Activated effector memory CD4-positive, alpha-beta T cell treated with anti-CD3 and anti-CD28 coated beads, Interleukin-2, amount 50 U/mL, for 16 hours (primary cell): ENCODE measurements around the gene ASTN2.

Experiments
- DNase-seq: peaks from one replicate; pipeline ENCODE4 v3.0.0-alpha.2; 2020

Gene ASTN2

DNA sequence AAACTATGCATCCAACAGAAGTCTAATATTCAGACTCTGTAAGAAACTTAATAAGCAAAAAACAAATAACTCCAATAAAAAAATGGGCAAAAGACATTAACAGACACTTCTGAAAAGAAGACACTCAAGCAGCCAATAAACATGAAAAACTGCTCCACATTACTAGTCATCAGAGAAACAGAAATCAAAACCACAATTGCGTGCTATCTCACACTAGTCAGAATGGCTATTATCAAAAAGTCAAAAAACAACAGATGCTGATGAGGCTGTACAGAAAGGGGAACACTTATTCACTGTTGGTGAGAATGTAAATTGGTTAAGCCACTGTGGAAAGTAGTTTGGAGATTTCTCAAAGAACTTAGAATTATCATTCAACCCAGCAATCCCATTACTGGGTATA is 829.0 kb downstream of the ASTN2 start:
- DNase-seq = no peak

DNA sequence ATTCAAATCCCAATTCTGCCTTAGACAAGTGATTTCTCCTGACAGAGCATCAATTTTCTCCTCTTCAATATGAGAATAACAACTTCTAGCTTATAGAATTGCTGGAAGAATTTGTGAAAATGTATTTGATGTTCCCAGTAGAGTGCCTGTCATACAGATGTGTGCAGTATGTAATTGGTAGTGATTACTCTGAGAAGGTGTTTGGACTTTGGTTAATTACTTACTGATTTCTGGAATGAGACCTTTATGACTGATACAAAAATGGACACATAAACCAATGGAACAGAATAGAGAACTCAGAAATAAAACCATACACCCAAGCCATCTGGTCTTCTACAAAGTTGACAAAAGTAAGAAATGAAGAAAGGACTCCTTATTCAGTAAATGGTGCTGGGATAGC is 829.7 kb downstream of the ASTN2 start:
- DNase-seq = no peak

DNA sequence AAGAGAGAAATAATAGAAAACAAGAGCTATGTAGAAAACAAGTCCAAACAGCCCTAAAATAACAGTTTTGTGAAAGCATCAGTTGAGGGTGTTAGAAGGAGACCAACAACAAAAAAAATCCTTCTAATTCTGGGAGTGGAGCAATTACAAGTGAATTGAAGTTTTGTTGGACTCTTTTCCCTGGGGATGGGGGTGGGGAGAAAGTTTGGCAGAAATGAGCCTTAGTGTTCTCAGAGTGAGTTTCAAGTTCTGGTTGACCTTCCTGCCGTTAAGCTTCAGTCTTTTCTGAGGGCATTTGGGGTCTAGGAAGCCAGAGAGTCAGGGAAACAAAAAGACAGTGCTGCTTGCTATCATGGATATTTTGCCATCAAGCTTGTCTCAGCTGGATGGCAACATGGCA is 834.0 kb downstream of the ASTN2 start:
- DNase-seq = no peak

DNA sequence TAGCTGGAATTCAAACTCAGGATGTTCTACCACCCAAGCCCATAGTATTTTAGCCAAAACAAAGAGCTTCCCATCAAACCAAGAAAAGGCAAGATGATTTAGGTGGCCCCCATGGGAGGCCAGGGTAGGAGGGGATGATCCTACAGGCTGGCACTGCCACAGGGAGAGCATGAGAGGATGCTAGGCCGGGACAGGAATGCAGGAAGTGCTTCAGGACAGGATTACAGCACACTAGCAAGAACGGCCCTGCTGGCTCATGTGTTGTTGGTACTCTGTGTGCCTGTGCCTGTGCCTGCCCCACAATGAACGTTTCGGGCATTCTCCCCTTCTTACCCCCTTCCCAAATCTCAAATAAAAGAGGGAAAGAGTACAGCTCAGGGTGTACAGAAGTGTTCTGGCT is 838.5 kb downstream of the ASTN2 start:
- no peak for DNase-seq

DNA sequence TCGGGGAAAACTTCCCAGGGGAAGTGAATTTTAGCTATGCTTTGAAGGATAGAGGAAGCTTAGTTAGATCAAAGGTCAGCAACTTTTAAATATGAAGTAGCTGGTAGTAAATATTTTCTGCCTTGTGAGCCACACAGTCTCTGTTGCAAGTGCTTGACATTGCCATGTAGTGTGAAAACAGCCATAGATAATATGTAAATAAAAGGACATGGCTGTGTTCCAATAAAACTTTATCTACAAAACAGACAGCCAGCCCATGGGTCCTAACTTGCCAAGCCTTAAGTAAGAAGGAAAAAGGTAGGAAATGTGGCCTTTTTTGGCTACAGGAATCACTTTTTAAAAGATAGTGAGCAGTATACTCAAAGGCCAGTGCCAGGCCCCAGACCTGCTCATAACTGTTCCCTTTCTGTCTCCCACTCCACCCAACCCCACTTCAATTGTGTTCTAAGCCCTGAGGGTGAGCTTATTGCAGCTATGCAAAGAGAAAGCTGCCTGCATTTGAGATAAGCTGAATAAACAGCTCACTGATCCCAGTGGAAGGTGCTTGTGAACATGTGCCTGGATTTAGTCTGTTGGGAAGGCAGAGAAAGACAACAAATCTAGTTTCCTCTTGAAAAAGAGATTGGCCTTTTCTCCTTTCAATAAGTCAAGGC is 840.7 kb downstream of the ASTN2 start:
- no peak for DNase-seq

DNA sequence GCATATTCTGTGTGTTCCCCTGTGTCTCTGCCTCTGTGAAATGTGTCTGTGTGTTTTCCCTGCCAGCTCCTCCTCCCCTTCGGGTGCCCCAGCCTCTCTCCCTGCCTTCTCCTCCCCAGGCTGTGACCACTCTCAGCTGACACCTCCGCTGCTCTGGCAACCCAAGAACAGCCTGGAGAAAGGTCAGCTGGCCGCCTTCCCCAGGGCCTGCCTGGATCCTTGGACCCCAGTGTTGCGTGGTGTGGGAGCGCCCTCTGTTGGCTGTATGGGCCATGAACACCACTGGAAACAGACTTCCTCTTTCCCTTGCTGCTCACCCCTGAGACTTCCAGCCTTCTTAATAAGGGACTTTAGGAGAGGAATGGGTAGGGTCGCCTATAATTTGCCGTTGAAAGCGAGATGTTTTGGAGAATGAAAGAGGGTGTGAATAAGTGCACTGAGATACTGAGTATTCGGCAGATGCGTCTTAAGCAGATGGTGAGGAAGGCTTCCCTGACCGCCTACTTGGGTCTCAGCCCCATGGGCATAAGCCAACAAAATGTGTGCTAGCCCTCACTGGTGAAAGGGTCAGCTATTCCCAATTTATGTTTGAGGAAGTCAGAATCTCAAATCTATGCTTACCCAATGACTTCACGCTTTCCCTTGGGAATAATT is 842.6 kb downstream of the ASTN2 start:
- no peak for DNase-seq

DNA sequence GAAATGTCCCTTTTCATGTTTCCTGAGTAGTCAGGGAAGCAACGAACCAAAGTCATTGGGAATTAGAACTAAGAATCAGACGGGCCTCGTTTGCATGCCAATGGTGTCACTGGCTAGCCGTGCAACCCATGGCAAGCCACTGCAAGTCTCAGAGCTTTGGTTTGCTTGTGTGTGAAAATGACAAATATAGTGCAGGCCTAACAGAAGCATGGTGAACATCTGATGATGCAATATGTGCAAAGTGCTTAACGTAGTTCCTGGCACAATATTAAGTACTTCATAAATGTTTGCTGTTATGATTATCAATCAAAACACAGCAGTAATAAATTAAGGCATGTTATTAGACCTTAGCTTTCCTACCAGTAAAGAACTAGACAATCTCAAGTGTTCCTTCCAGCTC is 845.7 kb downstream of the ASTN2 start:
- no peak for DNase-seq

DNA sequence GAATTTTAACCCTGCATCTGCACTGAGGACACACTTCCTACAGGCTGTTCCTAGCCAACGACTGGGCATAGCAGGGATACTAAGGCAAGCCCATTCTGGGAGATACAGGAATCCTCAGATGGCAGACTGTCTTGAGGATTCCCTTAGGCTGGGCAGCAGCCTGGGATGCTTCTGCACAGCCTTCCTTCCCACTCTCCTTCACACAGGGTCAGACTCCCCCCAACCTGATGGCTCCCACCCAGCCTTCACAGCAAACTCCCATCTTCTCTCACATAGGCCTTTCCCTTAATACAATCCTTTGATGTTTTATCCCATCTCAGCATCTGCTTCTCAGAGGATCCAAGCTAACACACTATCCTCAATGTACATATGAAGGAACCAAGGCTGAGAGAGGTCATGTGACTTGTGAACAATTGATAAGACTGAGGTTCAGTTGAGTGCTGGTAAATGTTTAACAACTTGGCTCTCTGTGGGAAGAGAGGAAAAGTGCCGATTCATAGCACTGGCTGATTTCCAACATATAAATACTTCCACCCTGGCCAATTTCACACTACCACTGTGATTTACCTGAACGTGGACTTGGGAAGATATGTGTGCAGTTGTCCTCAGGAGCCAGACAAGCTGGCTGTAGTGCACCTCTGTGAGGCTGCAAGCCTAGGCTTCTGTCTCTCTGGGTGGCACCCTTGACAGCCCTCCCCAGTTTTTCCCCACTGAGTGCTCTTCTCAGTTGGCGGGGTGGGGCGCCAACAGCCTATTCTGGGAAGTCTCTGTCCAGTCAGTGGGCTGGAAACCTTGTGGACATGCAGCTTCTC is 848.0 kb downstream of the ASTN2 start:
- DNase-seq = no peak

DNA sequence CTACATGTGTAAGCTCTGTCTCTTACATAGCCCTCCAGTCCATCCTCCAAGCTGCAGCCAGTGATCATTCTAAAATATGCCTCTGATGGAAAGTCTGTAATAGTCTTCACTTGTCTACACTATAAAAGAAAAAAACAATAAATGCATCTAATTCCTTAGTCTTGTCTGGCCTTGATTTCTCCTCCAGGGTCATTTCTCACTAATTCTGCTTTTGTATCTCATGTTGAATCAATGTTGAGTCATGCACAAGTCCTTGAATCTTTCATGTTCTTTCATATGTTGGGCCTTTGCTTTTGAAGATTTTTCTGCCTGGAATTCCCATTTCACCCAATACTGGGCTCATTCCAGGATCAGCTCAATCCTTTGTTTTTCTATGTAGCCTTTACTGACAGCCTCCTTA is 848.9 kb downstream of the ASTN2 start:
- DNase-seq = no peak

DNA sequence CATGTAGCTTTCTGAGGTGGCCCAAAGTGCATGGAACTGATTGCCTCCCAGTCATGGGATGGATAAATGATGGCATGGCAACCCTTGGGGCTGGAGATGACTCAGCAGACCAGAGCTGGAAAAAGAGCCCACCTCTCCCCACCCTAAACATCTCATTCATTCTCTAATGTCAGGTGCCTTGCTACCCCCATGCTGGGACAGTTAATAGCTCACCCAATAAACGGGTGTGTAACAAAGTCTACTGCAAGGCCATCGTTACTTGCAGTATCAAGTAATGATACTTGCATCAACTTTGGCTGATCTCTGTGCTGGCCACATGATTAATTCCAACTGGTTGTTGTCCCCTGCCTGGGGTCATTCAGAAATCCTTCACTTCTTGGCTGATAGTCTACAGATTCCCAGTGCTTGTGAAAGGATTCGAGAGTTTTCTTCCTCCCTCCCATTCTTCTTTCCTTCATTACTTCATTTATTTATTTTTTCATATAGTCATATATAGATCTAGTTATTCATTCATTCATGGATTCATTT is 850.5 kb downstream of the ASTN2 start:
- no peak for DNase-seq

DNA sequence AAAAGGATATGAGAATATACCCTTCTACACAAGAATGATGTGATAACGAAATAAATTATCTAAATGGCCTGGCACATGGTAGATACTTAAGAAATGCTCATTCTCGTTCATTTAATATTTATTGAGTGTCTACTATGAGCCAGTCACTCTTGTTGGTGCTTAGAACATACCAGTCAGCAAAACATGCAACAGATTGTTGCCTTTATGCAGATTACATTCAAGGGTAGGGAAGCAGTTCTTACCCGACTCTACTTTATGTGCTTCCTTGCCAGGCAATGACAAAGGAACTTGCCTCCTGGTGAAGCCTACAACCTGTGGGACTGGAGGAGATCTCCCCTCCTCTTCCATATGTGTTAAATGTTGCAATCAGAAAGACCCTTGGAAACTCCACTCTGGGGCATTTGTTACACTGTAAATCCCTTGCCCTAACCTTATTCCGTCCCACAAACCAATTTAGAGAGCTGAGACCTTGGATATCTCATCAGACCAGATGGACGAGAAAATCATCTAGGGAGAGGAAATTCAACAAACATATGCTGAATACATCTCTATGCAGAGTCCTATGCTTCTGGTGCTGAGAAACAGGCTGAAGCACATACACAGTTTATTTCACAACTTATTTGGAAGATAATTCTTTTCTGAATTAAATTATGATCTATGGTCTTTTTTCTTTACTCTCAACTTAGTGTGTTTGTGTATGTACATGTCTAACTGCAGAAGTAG is 855.9 kb downstream of the ASTN2 start:
- no peak for DNase-seq

DNA sequence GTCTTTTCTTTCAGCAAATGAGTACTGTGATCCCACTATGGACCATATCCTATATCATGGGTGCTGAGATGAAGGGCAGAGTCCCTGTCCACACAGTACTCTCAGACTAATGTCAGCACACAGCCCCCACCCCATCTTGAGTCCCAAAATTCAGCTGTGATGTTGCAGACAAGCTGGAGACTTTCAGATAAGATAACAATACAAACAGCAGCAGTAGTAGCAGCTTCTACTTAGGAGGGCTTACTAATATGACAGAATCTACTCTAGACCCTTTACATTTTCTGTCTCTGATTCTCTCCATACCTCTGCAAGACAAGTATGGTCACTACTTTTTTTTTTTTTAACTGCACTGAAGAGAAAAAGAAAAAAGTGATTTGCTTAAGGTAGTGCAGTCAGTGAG is 856.8 kb downstream of the ASTN2 start:
- no peak for DNase-seq

DNA sequence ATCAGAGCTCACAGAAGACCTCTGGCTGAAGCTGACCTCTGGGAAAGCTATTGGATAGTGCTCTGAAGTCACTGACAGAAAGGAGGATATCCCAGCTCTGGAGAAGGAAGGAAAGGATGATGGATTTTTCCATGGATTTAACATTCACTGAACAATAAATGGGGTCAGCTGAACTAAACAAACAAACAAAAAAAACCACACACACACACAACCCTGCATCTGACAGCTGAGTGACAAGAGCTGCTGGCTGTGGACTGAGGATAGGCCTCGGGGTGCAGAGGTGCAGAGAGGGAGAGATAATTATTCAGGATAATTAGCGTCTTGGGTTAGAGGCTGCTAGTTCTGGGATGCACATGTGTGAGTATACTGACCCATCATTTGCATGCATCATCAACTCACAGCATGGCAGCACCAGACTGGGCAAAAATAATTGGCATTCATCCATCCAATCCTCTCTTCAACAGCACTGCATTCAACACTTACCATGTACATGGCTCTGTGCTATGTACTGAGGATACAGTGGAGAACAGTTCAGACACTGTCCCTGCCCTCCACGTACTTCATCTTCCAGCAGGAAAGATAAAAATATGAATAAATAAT is 859.2 kb downstream of the ASTN2 start:
- DNase-seq = no peak

DNA sequence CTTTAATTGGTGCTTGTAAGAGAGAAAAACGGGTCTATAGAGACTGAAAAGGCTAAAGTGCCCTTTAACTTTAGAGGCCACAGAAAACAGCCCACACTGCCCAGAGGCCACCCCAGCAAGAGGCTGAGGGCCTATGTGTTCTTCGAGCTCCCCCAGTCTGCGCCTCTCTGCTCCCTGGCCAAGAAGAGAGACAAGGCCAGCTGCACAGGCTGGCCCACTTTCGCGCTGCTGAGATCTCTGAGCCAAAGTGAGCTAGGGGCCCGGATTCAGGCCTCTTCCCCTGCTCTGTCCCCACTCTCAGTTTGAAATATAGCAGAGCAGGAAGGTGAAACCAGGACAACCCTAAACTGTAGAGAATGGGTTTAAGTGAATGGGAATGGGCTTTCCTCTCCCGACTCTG is 859.7 kb downstream of the ASTN2 start:
- DNase-seq = no peak

DNA sequence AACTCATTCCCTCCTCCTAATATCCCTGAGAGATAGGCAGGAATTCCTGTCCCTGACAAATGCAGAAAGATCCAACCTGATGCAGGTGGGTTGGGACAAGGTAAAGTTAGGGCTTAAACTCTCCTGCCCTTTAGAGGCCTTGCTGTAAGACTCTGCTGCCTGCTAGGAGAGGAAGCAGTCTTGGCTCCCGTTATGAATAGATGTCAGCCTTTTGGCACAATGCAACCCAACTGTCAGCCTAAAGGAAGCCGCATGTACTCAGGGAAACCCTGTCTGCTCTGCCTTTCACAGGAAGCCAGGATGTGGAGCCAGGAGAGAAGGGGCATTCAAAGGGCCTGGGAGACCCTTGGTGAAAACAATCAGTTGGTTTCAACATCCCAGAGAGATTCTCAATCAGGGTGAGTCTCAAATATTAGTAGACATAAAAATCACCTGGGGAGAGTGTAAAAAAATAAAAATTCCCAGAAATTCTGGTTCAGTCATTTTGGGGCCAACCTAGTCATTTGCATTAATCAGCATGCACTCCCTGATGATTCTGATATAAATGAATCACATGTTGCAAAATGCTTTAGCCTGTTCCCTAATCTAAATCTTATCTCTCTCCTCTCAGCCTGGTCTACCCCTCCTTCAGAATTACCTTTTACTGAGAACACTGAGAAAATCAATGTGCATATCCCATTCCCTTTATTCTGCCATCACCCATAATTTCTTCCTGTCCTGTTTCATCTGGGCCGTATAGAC is 864.0 kb downstream of the ASTN2 start:
- no peak for DNase-seq

DNA sequence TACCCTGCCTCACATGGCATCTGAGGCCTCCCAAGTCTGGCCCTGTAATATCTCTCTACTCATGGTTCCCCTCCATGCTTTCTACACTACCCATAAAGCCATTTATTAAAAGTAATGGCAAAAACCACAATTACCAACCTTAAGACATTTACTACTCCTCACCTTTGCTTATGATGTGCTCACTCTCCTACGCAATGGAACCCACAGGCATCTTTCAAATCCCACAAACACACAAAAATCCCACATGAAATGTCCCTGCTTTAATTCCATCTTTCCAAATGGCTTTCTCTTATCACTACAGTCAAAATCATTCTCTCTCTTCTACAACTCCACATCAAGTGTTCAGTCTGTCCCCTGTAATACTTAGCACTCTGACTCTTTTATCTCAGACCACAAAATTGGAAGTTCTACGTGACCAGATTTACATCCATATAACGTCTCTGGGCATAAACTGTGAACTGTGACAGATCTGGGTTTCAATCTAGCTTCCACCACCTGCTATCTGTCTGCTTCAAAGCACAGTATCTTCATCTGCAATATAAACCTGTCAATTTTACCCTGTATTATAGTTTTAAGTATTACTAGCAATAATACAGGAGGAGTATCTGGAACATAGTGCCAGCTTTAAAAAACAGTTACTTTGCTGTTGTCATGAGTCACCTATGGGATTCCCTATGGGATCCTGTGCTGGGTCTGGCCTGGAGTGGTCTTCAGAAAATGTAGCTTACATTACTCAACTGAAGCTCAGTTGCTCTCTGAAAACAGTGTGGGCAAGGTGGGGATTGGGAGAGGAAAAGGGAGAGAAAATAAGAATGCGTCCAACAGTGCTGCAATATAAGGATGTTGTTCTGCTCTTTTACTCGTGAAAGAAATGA is 864.8 kb downstream of the ASTN2 start:
- no peak for DNase-seq

DNA sequence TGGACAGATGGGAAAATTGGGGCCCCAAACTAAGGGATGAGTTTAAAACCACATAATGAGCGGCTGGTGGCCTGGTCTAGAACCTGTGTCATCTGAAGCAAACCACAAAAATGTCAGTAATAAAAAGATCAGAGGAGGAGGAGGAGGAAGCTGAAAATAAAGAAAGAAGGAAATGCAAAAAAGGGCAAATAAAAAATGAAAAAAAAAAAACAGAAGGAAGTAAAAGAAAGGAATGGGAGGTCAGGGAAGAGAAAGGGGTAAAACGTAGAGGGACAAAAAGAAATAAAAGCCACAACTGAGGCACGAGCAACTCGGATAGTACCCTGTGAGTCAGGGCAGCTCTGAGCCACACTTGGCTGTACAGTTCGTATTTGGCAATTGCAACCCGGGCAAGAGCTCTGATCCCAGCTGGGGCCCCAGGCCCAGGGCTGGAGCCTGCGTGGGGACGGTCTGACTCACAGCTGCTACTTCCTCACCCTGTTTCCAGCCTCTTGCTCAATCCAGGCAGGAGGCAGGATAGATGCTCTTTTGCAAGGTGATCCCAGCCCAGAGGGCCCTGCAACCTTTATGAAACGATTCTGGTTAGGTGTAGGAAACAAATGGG is 865.7 kb downstream of the ASTN2 start:
- no peak for DNase-seq

DNA sequence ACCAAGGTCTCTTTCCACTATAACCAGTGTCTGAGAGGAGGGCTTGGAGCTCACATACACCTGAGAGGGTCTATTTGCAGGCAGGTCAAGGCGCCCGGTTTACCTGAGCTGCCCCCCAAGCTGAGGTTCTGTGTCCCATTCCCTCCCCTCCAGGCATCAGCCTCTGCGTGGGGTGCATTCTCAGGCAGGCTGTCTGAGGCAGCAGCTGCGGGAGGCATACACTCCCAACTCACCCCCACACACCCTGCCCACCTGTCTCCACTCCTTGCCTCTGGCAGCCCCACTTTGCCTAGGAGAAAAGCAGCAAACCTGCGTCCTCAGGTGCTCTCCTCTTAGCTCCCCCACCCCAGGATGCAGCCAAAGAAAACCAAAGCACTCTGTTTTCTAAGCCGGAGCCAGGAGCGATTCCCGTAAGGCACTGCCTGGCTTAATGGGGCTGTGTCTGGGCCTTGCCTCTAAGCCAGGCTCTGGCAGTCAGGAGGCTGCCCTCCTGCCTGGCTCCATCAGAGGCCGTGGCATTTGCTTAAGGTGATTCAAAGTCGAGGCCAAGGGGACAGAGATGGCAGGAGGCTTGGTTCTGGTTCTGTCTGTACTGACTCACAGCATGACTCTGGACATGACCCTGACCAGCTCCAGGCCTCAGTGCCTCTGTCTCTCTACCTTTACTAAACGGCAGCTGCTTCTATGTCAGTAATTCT is 867.0 kb downstream of the ASTN2 start:
- no peak for DNase-seq

DNA sequence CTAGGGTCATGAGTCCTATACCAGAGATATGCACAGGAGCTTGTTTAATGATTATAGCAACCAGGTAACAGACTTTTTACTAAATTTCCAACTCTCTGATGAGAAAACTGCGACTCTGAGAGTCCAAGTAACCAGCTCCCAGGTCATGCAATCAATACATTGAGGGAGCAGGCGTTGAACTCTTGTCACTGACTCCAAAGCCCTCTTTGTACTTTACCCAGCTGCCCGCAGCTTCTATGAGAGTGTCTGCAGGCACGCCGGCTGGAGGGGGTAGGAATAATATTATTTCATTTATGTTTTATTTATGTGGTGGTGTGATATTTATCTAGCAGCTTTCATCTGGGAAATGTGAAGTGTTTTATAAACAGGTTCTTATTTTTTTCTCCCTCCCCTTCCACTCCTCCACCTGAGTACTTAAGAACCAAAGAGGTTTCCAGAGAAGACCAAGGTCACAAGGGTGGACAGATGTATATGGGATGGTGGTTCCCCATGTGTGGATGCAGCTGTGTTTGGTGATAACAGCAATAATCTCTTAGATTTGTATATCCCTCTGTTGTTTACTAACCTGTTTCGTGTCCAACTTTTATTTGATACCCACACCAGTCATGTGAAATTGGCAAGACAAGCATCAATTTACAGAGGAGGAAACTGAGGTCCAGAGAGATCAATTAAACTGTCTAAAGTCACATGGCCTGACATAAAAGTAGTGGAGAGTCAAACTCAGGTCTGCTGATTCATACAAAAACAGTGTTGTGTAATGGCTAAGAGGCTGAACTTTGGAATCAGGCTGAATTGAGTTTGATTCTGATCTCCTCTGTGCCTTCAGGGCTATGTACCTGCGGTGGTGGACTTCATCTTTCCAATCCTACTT is 867.9 kb downstream of the ASTN2 start:
- no peak for DNase-seq
